Activated T-cell treated with anti-CD3 and anti-CD28 coated beads, Interleukin-2, amount 50 U/mL, for 4 hours (primary cell): ENCODE results near the gene SAMD10. TPM values are rescaled to one million over a fixed set of nuclear protein-coding genes. Genes with fewer than 3 reads are reported as not detected.
"Not testable (repeated sequence)": the region's sequence is repeated elsewhere in the genome, so short reads cannot be mapped to it uniquely, and the experiment has no call there.

Source experiments
- ATAC-seq, 2 donors: fragments of 200-7000 bp; cut with Tn5 transposase; one replicate each; pipeline ENCODE4 v1.10.0; 2021
- DNase-seq: peaks from one replicate; pipeline ENCODE4 v3.0.0-alpha.2; 2020
- H3K27me3 Mint-ChIP-seq: one replicate; pipeline ENCODE4 v1.8.0; 2021; ENCODE audit warnings: low read depth, mixed read lengths
- H3K36me3 Mint-ChIP-seq: one replicate; pipeline ENCODE4 v1.8.0; 2022; ENCODE audit warnings: mixed read lengths; ENCODE audit not compliant: insufficient read depth
- H3K4me1 Mint-ChIP-seq: one replicate; pipeline ENCODE4 v1.8.0; 2021; ENCODE audit warnings: low read depth, mixed read lengths
- H3K4me3 Mint-ChIP-seq: one replicate; pipeline ENCODE4 v1.8.0; 2021; ENCODE audit warnings: mild to moderate bottlenecking, moderate library complexity, mixed read lengths
- H3K9me3 Mint-ChIP-seq: one replicate; pipeline ENCODE4 v1.8.0; 2021; ENCODE audit warnings: mixed read lengths
- total RNA-seq, 3 donors: library from RNA; stranded (reverse); gene quantifications; one replicate each; pipeline ENCODE4 v1.2.1, GENCODE V29; 2021

SAMD10 gene
- total RNA-seq, 3 donors from 2014 or later, result 14.6 to 17.4 (median 16.8) TPM

GRCh38 chr20:63968136-63968927 lies 11.1 kb downstream of the SAMD10 start:
- no peak for DNase-seq
- ATAC-seq, result no peak
- Mint-ChIP-seq H3K27me3 (no peaks in the 10 kb centered on the region), H3K4me1 (peaks cover 13% of the 10 kb centered on the region), H3K36me3 (no peaks in the 10 kb centered on the region), H3K9me3 (no peaks in the 10 kb centered on the region), H3K4me3 (peak overlapping the region; percentile 83)

- Mint-ChIP-seq H3K4me3 (peak overlapping the region; percentile 43), H3K27me3 (no peaks in the 10 kb centered on the region), H3K4me1 (peaks cover 12% of the 10 kb centered on the region), H3K36me3 (peaks cover 2% of the 10 kb centered on the region), H3K9me3 (no peaks in the 10 kb centered on the region)
- no peak for ATAC-seq
- DNase-seq, result no peak
Measured at GRCh38 chr20:63967330-63968135, 11.9 kb downstream of the SAMD10 start.

GRCh38 chr20:63966944-63967322 lies 12.5 kb downstream of the SAMD10 start:
- DNase-seq (no peak), ATAC-seq (no peak)
- Mint-ChIP-seq H3K4me3 (no peak overlapping the region), H3K36me3 (peaks cover 2% of the 10 kb centered on the region), H3K4me1 (peaks cover 12% of the 10 kb centered on the region), H3K9me3 (no peaks in the 10 kb centered on the region), H3K27me3 (no peaks in the 10 kb centered on the region)

GRCh38 chr20:63966172-63966943 lies 13.1 kb downstream of the SAMD10 start:
- Mint-ChIP-seq H3K9me3 (no peaks in the 10 kb centered on the region), H3K4me1 (peaks cover 12% of the 10 kb centered on the region), H3K36me3 (peaks cover 2% of the 10 kb centered on the region), H3K27me3 (no peaks in the 10 kb centered on the region), H3K4me3 (no peak overlapping the region)
- DNase-seq (no peak), ATAC-seq (no peak)

GRCh38 chr20:63964412-63964811 lies 15.0 kb downstream of the SAMD10 start:
- peaks cover 10% of the 10 kb centered on the region for H3K4me1 Mint-ChIP-seq
- H3K36me3 Mint-ChIP-seq, result peaks cover 2% of the 10 kb centered on the region
- H3K27me3 Mint-ChIP-seq, result no peaks in the 10 kb centered on the region
- ATAC-seq, result no peak
- H3K4me3 Mint-ChIP-seq, result no peak overlapping the region
- no peak for DNase-seq
- H3K9me3 Mint-ChIP-seq, result no peaks in the 10 kb centered on the region

- Mint-ChIP-seq H3K36me3 (peaks cover 2% of the 10 kb centered on the region), H3K4me1 (peaks cover 8% of the 10 kb centered on the region), H3K9me3 (no peaks in the 10 kb centered on the region), H3K27me3 (no peaks in the 10 kb centered on the region), H3K4me3 (no peak overlapping the region)
- no peak for DNase-seq
- no peak for ATAC-seq
Measured at GRCh38 chr20:63963784-63964301, 15.6 kb downstream of the SAMD10 start.

GRCh38 chr20:63963348-63963741 lies 16.1 kb downstream of the SAMD10 start:
- Mint-ChIP-seq H3K27me3 (no peaks in the 10 kb centered on the region), H3K4me3 (no peak overlapping the region), H3K36me3 (peaks cover 2% of the 10 kb centered on the region), H3K4me1 (peaks cover 4% of the 10 kb centered on the region), H3K9me3 (no peaks in the 10 kb centered on the region)
- ATAC-seq, result no peak
- DNase-seq, result no peak

- no peak for ATAC-seq
- no peaks in the 10 kb centered on the region for H3K27me3 Mint-ChIP-seq
- no peak for DNase-seq
- peaks cover 4% of the 10 kb centered on the region for H3K4me1 Mint-ChIP-seq
- H3K4me3 Mint-ChIP-seq, result no peak overlapping the region
- H3K36me3 Mint-ChIP-seq, result peaks cover 2% of the 10 kb centered on the region
- H3K9me3 Mint-ChIP-seq, result no peaks in the 10 kb centered on the region
Measured at GRCh38 chr20:63962426-63963347, 16.8 kb downstream of the SAMD10 start.

- H3K4me3 Mint-ChIP-seq, result no peak overlapping the region
- H3K36me3 Mint-ChIP-seq, result peaks cover 2% of the 10 kb centered on the region
- H3K4me1 Mint-ChIP-seq, result peaks cover 10% of the 10 kb centered on the region
- ATAC-seq (no peak), DNase-seq (no peak)
- H3K9me3 Mint-ChIP-seq, result no peaks in the 10 kb centered on the region
- no peaks in the 10 kb centered on the region for H3K27me3 Mint-ChIP-seq
Measured at GRCh38 chr20:63961664-63962425, 17.6 kb downstream of the SAMD10 start.

- ATAC-seq, H3K9me3 Mint-ChIP-seq, H3K4me3 Mint-ChIP-seq, H3K36me3 Mint-ChIP-seq, DNase-seq, H3K27me3 Mint-ChIP-seq: not testable (repeated sequence)
- H3K4me1 Mint-ChIP-seq, result peaks cover 11% of the 10 kb centered on the region
Measured at GRCh38 chr20:63960654-63961621, 18.5 kb downstream of the SAMD10 start.

GRCh38 chr20:63959699-63960075 lies 19.8 kb downstream of the SAMD10 start:
- Mint-ChIP-seq H3K9me3 (no peaks in the 10 kb centered on the region), H3K36me3 (peaks cover 2% of the 10 kb centered on the region), H3K27me3 (no peaks in the 10 kb centered on the region), H3K4me3 (no peak overlapping the region), H3K4me1 (peaks cover 18% of the 10 kb centered on the region)
- ATAC-seq, result no peak
- DNase-seq, result no peak
